WTC11 (cell line): ENCODE data around the gene ZDHHC14.

Source experiments
- TF ChIP-seq, protein P1 (sequence below): fragments of 200-600 bp; IDR thresholded peaks from 2 replicates; pipeline ENCODE4 v1.8.0; 2022; ENCODE audit warnings: antibody characterized with exemption
- TF ChIP-seq, protein P2 (sequence below): sonication (generic); formaldehyde crosslinking; IDR thresholded peaks from 2 replicates; pipeline ENCODE4 v1.8.1; 2022; ENCODE audit warnings: mild to moderate bottlenecking, moderate library complexity, missing genetic modification reagents

DNA sequence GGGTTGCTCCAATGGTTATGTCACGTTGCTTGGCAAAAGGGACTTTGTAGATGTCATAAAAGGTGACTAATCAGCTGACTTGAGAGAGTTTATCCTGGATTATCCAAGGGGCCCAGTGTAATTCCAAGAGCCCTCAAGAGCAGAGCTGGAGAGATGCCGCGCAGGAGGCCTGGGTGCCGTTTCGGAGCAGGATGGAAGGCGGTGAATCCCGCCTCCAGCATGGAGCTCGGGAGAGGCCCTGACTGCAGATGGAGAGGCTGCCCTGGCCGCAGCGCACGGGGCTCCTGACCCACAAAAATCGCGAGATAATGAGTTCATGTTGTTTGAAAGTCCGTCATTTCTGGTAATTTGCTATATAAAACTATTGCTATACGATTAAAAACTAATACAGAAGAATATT, 219.8 kb downstream of the ZDHHC14 start:
- TF ChIP-seq, protein P1, sequence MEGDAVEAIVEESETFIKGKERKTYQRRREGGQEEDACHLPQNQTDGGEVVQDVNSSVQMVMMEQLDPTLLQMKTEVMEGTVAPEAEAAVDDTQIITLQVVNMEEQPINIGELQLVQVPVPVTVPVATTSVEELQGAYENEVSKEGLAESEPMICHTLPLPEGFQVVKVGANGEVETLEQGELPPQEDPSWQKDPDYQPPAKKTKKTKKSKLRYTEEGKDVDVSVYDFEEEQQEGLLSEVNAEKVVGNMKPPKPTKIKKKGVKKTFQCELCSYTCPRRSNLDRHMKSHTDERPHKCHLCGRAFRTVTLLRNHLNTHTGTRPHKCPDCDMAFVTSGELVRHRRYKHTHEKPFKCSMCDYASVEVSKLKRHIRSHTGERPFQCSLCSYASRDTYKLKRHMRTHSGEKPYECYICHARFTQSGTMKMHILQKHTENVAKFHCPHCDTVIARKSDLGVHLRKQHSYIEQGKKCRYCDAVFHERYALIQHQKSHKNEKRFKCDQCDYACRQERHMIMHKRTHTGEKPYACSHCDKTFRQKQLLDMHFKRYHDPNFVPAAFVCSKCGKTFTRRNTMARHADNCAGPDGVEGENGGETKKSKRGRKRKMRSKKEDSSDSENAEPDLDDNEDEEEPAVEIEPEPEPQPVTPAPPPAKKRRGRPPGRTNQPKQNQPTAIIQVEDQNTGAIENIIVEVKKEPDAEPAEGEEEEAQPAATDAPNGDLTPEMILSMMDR, result no peak
- TF ChIP-seq, protein P2, sequence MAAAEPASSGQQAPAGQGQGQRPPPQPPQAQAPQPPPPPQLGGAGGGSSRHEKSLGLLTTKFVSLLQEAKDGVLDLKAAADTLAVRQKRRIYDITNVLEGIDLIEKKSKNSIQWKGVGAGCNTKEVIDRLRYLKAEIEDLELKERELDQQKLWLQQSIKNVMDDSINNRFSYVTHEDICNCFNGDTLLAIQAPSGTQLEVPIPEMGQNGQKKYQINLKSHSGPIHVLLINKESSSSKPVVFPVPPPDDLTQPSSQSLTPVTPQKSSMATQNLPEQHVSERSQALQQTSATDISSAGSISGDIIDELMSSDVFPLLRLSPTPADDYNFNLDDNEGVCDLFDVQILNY (CRISPR knock-in tag), result no peak
